C4-2B (cell line): ENCODE measurements around the gene IL1RL1.

ENCODE experiments used
- CTCF ChIP-seq: fragments of 450-650 bp; conservative IDR thresholded peaks from 2 replicates; pipeline ENCODE4 v1.5.1; 2017; ENCODE audit warnings: mild to moderate bottlenecking
- ZFX ChIP-seq: fragments of 450-650 bp; IDR thresholded peaks from 2 replicates; pipeline ENCODE4 v1.6.1; 2017

GRCh38 chr2:102301867-102302362 is 9.4 kb upstream of the IL1RL1 start:
- TF ChIP-seq CTCF: peak; percentile 23
- TF ChIP-seq ZFX: no peak
